ENCODE results near the gene RNF180. TPM values are rescaled to one million over a fixed set of nuclear protein-coding genes. Genes with fewer than 3 reads are reported as not detected.

Gene RNF180
- total RNA-seq, result 10 to 100 TPM in 2 of 4 donors, 1 to 10 TPM in 2; 6.0 to 13.1 (median 10.1) TPM

DNA sequence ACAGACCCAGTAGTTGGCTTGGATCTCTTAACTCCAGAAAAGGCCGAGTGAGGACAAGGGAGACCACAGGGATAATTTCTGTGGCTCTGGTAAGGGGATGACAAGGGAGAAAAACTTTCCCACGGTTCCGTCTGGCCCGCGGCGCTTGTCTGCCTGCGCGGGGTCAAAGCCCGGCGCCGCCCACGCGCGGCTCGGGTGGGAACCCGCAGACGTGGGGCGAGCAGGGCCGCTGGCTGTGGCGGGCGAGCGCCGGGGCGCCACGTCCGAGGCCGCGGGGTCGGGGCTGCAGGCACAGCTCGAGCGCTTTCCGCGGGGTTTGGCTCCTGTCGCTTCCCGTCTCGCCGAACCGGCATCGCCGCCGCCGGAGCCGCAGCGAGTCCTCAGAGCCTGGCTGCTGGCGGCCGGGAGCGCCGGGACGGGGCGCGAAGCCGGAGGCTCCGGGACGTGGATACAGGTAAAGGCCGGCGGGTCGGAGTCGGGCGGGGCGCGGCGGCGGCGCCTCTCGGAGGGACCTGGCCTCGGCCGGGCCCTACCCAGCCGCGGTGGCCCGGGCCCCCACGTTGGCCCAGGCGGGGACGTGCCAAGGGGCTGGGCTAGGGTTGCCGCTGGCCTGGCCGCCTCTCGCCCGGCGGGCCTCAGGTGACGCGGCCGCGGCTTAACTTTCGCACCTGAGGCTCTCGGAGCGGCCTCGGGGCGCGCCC lies at the start of gene RNF180:
Gene RNF180, plus strand, starts transcription at position 344 of the 701 bp plus-strand sequence. CDS start 34,965 bp downstream, outside the sequence.
- no peaks in the 10 kb centered on the region for H3K9me3 ChIP-seq
- peaks cover 0 to 11% (median 0%) of the 10 kb centered on the region in 4 donors for H3K4me1 ChIP-seq
- H3K27me3 ChIP-seq, result peaks cover 0 to 4% of the 10 kb centered on the region in 2 donors
- peak within 1 kb of the TSS; percentile 48 to 86 (median 60) for H3K27ac ChIP-seq
- H3K4me3 ChIP-seq, result peak within 1 kb of the TSS; percentile 47 to 86 (median 72)
- WGBS, 2 donors, result 0 to 1% methylated on average over 24 to 65 of the region's 88 CpGs
- no peak for DNase-seq (ENCODE audit: low spot score in 2 of 2)
- H3K36me3 ChIP-seq, result no peaks in the 10 kb centered on the region
- TF ChIP-seq EP300 (IDR thresholded peaks at IDR 0.05) (no peak), CTCF (IDR thresholded peaks at IDR 0.05) (no peak), POLR2A (IDR thresholded peaks at IDR 0.05) (no peak)

DNA sequence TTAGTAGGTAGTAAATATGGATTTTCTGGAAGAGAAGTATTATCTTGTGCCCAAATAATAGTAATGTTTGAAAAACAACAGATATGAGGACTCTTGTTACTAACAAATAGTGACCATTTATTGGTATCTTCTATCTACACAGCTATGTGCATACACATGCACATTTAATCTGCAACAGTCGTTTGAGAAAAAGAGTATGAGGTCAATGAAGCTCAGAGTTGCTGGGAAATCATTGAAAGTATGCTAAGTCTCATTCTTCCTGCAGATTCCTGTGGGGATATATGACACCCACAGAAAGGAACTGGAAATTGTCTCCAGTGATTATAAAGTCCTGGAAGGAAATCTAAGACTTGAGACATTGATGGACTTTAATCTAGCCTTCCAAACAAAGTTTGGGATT lies 40.1 kb upstream of the RNF180 start:
- H3K4me3 ChIP-seq, result no peak overlapping the region
- H3K27me3 ChIP-seq, result no peaks in the 10 kb centered on the region
- H3K9me3 ChIP-seq, result no peaks in the 10 kb centered on the region
- no peak overlapping the region for H3K27ac ChIP-seq
- TF ChIP-seq POLR2A (IDR thresholded peaks at IDR 0.05) (no peak), CTCF (IDR thresholded peaks at IDR 0.05) (no peak), EP300 (IDR thresholded peaks at IDR 0.05) (no peak)
- no peak for DNase-seq (ENCODE audit: low spot score in 2 of 2)
- H3K4me1 ChIP-seq, result no peaks in the 10 kb centered on the region
- WGBS, 2 donors, result 17 to 24% methylated on average over 1 of the region's 1 CpG
- H3K36me3 ChIP-seq, result no peaks in the 10 kb centered on the region

- TF ChIP-seq POLR2A (IDR thresholded peaks at IDR 0.05), result no peak
- TF ChIP-seq EP300 (IDR thresholded peaks at IDR 0.05), result no peak
- no peak for TF ChIP-seq CTCF (IDR thresholded peaks at IDR 0.05)
- H3K4me1 ChIP-seq, result no peaks in the 10 kb centered on the region
Observed at GRCh38 chr5:64126202-64126741, 39.4 kb upstream of the RNF180 start.

DNA sequence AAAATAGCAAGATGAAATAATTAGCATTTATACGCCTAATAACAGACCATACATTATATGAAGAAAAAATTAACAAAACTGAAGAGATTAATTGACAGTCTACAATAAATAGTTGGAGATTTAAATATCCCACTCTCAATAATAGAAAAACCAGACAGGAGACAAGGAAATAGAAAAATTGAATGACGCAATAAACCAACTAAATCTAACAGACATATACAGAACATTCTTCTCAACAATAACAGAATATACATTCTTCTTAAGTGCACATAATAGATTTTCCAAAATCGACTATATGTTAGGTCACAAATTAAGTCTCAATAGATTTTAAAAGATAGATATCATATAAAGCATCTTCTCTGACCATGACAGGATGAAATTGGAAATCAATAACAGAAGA lies 25.6 kb upstream of the RNF180 start:
- Histone ChIP-seq H3K9me3 (peaks cover 0 to 5% (median 0%) of the 10 kb centered on the region in 4 donors), H3K4me1 (peaks cover 0 to 7% (median 0%) of the 10 kb centered on the region in 4 donors), H3K27ac (no peak overlapping the region), H3K27me3 (no peaks in the 10 kb centered on the region), H3K4me3 (no peak overlapping the region), H3K36me3 (no peaks in the 10 kb centered on the region)
- DNase-seq (ENCODE audit: low spot score in 2 of 2), result no peak
- TF ChIP-seq CTCF (IDR thresholded peaks at IDR 0.05), result no peak
- TF ChIP-seq EP300 (IDR thresholded peaks at IDR 0.05), result no peak
- WGBS, 2 donors, result 78 to 85% methylated on average over 3 of the region's 3 CpGs

More at GRCh38 chr5:64126202-64126741, 39.4 kb upstream of the RNF180 start:
- no peak overlapping the region for H3K27ac ChIP-seq
- no peaks in the 10 kb centered on the region for H3K9me3 ChIP-seq
- no peak for DNase-seq (ENCODE audit: low spot score in 2 of 2)
- H3K36me3 ChIP-seq, result no peaks in the 10 kb centered on the region
- no peak overlapping the region for H3K4me3 ChIP-seq
- no peaks in the 10 kb centered on the region for H3K27me3 ChIP-seq

DNA sequence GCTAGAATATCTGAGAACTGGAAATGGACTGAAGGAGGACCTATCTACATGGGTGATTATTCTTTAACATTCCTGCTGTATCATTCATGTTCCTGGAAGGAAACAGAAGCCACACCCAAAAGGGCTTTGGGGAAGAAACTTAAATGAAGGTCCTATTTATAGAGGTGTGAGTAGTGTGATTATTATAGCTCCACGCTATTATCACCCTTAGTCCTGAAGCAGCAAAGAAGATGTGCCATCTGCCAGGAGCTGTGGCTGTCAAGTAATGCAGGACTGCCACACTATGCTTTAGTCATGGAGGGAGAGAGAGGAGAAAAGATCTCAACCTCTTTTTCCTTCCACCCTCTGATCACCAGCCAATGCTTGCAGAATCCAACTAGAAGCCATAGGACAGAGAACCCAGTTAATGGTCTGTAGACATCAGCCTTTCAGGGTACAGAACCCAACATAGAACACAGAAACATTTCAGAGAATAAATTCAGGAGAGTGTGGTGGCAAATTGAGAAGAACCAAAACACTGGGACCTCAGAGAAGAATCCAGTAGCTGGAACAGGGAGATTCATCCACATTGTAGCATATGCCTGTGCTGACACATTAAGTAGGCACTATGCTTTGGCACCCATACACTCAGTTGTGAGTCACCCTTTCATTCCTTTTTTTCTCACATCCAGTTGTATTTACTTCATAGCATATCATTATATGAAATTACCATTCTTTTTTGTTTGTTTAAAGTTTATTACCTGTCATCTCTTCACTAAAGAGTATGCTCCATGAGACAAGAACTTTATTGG lies 21.0 kb upstream of the RNF180 start:
- Histone ChIP-seq H3K36me3 (no peaks in the 10 kb centered on the region), H3K27ac (peak overlapping the region in 1 of 4 donors; percentile 4), H3K27me3 (no peaks in the 10 kb centered on the region), H3K4me3 (no peak overlapping the region), H3K4me1 (peaks cover 0 to 8% (median 0%) of the 10 kb centered on the region in 4 donors), H3K9me3 (no peaks in the 10 kb centered on the region)
- TF ChIP-seq CTCF (IDR thresholded peaks at IDR 0.05), result no peak
- TF ChIP-seq POLR2A (IDR thresholded peaks at IDR 0.05), result no peak
- no peak for TF ChIP-seq EP300 (IDR thresholded peaks at IDR 0.05)
- WGBS, 2 donors, result 45 to 62% methylated on average over 1 of the region's 1 CpG
- DNase-seq (ENCODE audit: low spot score in 2 of 2), result no peak
